BLaER1 (cell line): ENCODE data around the gene TCP11L2.

Source experiments
- H3K27ac ChIP-seq: shearing (Covaris generic); formaldehyde crosslinking; 2 replicates; pipeline ENCODE4 v1.8.1; 2022
- H3K27me3 ChIP-seq: shearing (Covaris generic); formaldehyde crosslinking; 2 replicates; pipeline ENCODE4 v1.8.1; 2022
- H3K36me3 ChIP-seq: shearing (Covaris generic); formaldehyde crosslinking; 2 replicates; pipeline ENCODE4 v1.8.1; 2022
- H3K4me1 ChIP-seq: shearing (Covaris generic); formaldehyde crosslinking; 2 replicates; pipeline ENCODE4 v1.8.1; 2022
- H3K4me2 ChIP-seq: shearing (Covaris generic); formaldehyde crosslinking; 2 replicates; pipeline ENCODE4 v1.8.1; 2022
- H3K4me3 ChIP-seq: shearing (Covaris generic); formaldehyde crosslinking; 2 replicates; pipeline ENCODE4 v1.8.1; 2022
- H3K9ac ChIP-seq: shearing (Covaris generic); formaldehyde crosslinking; 2 replicates; pipeline ENCODE4 v1.8.1; 2022
- H3K9me3 ChIP-seq: shearing (Covaris generic); formaldehyde crosslinking; 2 replicates; pipeline ENCODE4 v1.8.1; 2022
- H4K20me1 ChIP-seq: shearing (Covaris generic); formaldehyde crosslinking; 2 replicates; pipeline ENCODE4 v1.8.1; 2022
- Cebpa-rat ChIP-seq: shearing (Covaris generic); IDR thresholded peaks from 2 replicates; pipeline ENCODE4 v1.8.1; 2022

Gene TCP11L2

DNA sequence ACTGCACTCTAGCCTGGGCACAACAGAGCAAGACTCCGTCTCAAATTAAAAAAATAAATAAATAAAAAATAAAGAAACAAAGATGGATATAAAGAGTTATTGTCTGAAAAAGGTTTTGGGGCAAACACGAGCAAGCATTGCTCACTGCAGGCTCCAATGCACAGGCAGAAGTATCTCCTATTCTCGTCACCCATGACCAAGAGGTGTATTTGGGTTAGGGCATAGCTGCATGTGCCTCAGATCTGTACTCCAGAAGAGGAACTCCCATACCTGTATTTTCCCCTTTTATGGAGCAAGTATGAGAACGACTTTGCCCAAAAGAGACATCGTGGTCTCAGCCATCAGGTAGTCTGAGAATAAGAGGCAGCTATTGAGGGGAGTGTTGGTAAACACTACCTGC is 10.2 kb upstream of the TCP11L2 start:
- Histone ChIP-seq H3K4me3 (no peak overlapping the region), H4K20me1 (no peaks in the 10 kb centered on the region), H3K9me3 (no peaks in the 10 kb centered on the region), H3K27me3 (no peaks in the 10 kb centered on the region), H3K4me2 (no peak overlapping the region), H3K36me3 (no peaks in the 10 kb centered on the region), H3K27ac (no peak overlapping the region), H3K4me1 (peaks cover 8% of the 10 kb centered on the region; the same call in 1 of the 2 replicates), H3K9ac (no peak overlapping the region)
- no peak for TF ChIP-seq Cebpa-rat

DNA sequence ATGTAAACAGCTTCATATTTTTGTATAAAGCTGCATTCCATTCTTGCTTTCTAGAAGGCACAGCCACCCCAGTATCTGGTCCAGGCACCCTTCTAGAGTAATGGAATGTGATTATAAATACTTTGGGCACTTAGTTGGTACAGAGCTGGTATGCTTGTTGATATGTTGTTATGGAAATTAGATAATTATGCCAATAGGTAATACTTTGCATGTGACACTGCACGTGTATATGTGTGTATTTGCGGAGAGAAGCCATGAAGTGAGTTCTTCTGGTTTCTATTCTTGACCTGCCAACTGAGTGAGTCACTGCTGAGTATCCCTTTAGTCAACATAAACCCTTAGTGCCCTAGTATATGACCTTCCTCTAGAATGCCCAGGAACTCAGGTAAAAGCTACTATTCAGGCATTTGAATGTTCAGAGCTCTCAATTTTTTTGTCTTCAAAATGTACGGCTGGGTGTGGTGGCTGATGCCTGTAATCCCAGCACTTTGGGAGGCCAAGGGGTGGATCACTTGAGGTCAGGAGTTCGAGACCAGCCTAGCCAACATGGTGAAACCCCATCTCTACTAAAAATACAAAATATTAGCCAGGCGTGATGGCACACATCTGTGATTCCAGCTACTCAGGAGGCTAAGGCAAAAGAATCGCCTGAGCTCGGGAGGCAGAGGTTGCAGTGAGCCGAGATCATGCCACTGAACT is 6.2 kb upstream of the TCP11L2 start:
- no peaks in the 10 kb centered on the region for H3K9me3 ChIP-seq
- H4K20me1 ChIP-seq, result no peaks in the 10 kb centered on the region
- H3K4me2 ChIP-seq, result no peak overlapping the region
- TF ChIP-seq Cebpa-rat, result no peak
- H3K4me3 ChIP-seq, result no peak overlapping the region
- no peaks in the 10 kb centered on the region for H3K27me3 ChIP-seq
- H3K27ac ChIP-seq, result no peak overlapping the region
- no peak overlapping the region for H3K9ac ChIP-seq
- H3K36me3 ChIP-seq, result no peaks in the 10 kb centered on the region
- H3K4me1 ChIP-seq, result peaks cover 8% of the 10 kb centered on the region

DNA sequence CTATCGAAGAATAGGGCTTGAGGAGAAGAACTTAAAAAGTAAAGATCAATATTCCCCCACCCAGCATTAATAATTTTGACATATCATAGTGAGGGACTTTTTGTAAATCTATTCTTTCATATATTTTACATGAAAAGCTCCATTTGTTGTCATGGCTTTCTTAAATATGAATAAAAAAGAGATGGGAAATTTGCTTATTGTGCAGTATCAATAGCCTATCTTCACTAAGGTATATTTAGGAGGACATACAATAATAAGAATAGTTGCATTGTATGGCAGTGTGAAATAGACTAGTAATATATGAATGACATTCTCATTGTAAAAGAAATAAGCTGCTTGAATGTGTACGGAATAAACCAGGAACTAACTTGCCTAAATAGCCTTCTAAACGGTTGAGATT is 5.5 kb upstream of the TCP11L2 start:
- no peaks in the 10 kb centered on the region for H3K36me3 ChIP-seq
- no peak overlapping the region for H3K27ac ChIP-seq
- no peaks in the 10 kb centered on the region for H4K20me1 ChIP-seq
- no peak overlapping the region for H3K4me2 ChIP-seq
- no peak overlapping the region for H3K4me3 ChIP-seq
- no peak for TF ChIP-seq Cebpa-rat
- H3K4me1 ChIP-seq, result peaks cover 15% of the 10 kb centered on the region
- no peaks in the 10 kb centered on the region for H3K9me3 ChIP-seq
- no peak overlapping the region for H3K9ac ChIP-seq
- no peaks in the 10 kb centered on the region for H3K27me3 ChIP-seq

DNA sequence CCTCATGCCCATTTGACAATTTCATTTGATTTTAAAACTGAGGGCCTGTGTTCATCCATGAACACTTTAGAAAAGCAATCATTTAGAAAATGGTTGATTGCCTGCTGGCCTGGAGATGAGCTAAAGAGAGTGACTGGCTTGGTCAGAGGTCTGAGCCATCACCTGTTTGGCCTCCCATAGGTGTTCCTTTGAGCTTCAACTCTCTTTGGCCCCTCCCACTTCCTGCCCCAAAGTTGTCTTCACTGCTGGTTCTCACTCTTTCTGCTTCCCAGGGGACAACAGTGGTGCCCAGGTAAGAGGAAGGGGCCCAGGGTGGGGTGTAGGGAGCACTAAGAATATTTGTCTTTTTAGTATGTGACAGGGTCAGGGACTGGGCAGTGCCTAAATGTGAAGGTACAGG is 4.9 kb upstream of the TCP11L2 start:
- no peaks in the 10 kb centered on the region for H3K9me3 ChIP-seq
- H3K4me3 ChIP-seq, result no peak overlapping the region
- H4K20me1 ChIP-seq, result no peaks in the 10 kb centered on the region
- no peaks in the 10 kb centered on the region for H3K36me3 ChIP-seq
- no peaks in the 10 kb centered on the region for H3K27me3 ChIP-seq
- TF ChIP-seq Cebpa-rat, result no peak
- H3K4me1 ChIP-seq, result peaks cover 15% of the 10 kb centered on the region
- no peak overlapping the region for H3K27ac ChIP-seq
- H3K4me2 ChIP-seq, result no peak overlapping the region
- no peak overlapping the region for H3K9ac ChIP-seq

DNA sequence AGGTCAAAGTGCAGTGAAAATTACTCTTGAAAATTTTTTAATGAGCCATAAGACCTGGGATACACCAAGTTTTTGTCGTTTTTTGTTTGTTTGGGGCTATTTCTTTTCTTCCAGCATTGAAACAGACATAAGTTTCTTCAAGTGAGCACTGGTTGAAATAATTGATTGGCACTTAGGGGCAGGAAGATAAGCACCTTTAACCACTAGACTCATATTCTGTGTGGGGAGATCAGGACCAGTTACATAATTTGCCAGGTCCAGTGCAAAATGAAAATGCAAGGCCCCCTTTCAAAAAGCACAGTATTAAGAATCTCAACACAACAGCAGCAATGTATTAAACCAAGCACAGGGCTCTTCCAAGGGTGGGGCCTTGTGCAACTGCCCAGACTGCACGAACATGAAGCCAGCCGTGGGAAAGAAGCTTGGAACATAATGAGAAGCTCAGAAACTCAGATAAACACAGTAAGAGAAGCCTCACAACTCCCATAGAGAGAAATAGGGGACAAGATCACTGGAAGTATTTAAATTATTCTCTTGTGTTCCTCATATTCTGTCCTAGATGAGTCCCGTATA is 3.2 kb upstream of the TCP11L2 start:
- H3K4me1 ChIP-seq, result peaks cover 26% of the 10 kb centered on the region
- no peak overlapping the region for H3K9ac ChIP-seq
- H3K4me3 ChIP-seq, result no peak overlapping the region
- H3K9me3 ChIP-seq, result no peaks in the 10 kb centered on the region
- no peak overlapping the region for H3K27ac ChIP-seq
- H3K4me2 ChIP-seq, result no peak overlapping the region
- TF ChIP-seq Cebpa-rat, result no peak
- H4K20me1 ChIP-seq, result no peaks in the 10 kb centered on the region
- H3K27me3 ChIP-seq, result no peaks in the 10 kb centered on the region
- H3K36me3 ChIP-seq, result no peaks in the 10 kb centered on the region

DNA sequence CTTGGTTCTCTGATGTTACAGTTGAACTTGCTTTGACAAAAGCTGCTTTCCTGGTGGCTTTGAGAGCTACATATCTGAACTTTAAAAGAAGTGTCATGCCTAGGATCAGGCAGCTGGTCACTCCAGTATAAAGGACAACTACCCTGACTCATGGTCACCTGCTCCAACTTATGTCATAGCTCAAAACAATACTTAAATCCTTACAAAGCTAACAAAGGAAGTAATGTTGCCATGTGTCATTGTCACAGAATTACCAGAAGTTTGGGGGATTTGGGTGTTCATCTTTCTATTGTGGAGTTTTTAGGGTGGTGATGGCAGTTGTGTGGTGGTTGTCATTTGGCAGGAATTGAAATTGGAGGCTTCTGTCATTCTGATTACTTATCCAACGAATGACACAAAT is 1.8 kb upstream of the TCP11L2 start:
- no peaks in the 10 kb centered on the region for H3K9me3 ChIP-seq
- H3K4me3 ChIP-seq, result no peak overlapping the region
- H3K36me3 ChIP-seq, result no peaks in the 10 kb centered on the region
- H3K9ac ChIP-seq, result no peak overlapping the region
- TF ChIP-seq Cebpa-rat, result no peak
- H3K4me1 ChIP-seq, result peaks cover 41% of the 10 kb centered on the region
- H4K20me1 ChIP-seq, result no peaks in the 10 kb centered on the region
- H3K27me3 ChIP-seq, result no peaks in the 10 kb centered on the region
- H3K27ac ChIP-seq, result no peak overlapping the region
- peak overlapping the region; percentile 83; the same call in 1 of the 2 replicates for H3K4me2 ChIP-seq

DNA sequence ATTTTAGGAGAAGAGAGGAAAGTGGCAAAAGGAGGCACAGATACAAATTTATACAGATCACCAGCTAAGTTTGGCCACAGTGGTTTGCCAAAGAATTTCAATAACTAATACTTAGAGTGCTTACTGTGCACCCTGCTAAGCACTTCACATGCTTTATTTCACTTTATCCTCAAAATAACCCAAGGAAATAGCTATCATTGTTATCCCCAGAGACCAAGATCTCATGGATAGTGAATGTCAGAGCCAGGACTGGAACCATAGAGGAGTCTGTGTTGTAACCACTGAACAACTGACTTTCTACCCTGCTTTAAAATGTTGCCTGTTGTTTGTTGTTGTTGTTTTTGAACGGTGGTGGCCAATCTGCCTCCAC is 1.3 kb upstream of the TCP11L2 start:
- no peaks in the 10 kb centered on the region for H3K9me3 ChIP-seq
- no peak overlapping the region for H3K27ac ChIP-seq
- no peaks in the 10 kb centered on the region for H3K36me3 ChIP-seq
- no peaks in the 10 kb centered on the region for H4K20me1 ChIP-seq
- peak overlapping the region; percentile 83 for H3K4me2 ChIP-seq
- no peak for TF ChIP-seq Cebpa-rat
- peaks cover 44% of the 10 kb centered on the region for H3K4me1 ChIP-seq
- H3K9ac ChIP-seq, result no peak overlapping the region
- H3K4me3 ChIP-seq, result 0 out of 2 replicates have a peak overlapping the region, but pooled peaks have one; percentile 94
- no peaks in the 10 kb centered on the region for H3K27me3 ChIP-seq

DNA sequence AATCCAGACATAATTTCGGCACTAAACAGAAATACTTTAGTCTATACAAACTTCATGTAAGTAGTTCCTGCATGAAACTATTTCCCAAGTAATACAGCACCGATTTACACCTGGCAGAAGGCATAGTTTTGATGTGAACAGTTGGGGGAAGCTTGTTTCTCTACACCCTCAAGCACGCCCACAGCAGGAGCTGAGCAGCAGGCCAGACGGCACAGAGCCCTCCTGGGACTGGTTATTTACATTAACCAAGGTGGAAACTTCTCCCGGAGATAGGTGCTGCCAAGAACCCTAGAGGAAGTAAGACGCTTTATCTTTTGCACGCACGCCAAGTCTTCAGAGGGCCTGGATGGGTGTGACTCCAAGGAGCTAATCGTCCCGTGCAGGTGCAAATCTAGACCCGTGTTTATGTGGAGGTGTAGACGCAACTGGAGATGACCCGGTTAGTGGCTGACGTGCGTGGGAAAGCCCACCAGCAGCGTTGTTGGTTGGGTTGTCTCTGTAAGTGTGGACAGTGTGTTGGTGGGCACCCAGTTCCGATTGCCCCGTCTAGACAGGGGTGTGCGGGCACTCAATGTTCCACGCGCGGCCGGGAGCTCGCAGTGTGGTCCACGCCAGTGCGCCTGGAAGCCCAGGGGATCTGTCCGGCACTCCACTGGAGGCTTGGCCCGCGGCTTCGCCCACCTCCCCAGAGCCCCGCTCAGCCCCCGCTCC is 767 bp upstream of the TCP11L2 start:
- peak overlapping the region; percentile 94 for H3K4me3 ChIP-seq

DNA sequence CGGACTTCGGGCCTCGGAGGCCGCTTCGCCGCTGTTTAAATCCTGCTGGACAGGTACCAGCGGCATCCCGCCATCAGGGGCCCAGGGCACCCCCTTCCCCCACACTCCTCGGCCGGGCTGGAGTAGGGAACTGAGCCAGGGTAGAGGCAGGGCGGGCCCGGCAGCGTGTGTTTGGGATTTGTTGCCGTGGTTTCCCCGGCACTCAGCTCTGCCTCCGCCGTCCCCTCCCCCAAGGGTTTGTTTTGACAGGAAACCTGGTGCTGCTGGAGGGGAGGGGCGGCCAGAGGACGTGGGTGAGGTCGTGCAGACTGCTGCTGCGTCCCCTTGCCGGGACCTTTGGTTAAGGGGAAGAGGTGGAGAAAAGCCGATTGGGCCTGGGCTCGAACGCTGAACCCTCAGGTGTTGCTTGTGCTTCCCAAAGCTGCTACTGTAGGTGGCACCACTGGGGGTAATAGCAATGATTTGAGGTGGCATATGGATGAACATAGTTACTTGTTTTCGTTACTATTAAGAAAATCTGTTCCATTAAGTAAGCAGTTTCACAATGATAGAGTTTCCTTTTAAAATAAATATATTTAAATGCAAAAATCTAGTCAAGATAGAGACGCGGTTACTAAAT is 778 bp downstream of the TCP11L2 start:
- H3K4me1 ChIP-seq, result peaks cover 64% of the 10 kb centered on the region
- H3K4me2 ChIP-seq, result peak overlapping the region; percentile 94
- H3K9ac ChIP-seq, result peak overlapping the region; percentile 96
- no peaks in the 10 kb centered on the region for H3K36me3 ChIP-seq
- no peak for TF ChIP-seq Cebpa-rat
- no peaks in the 10 kb centered on the region for H4K20me1 ChIP-seq
- peak overlapping the region; percentile 99 for H3K27ac ChIP-seq
- H3K4me3 ChIP-seq, result peak overlapping the region; percentile 94
- no peaks in the 10 kb centered on the region for H3K9me3 ChIP-seq
- no peaks in the 10 kb centered on the region for H3K27me3 ChIP-seq

More for the DNA sequence above, 767 bp upstream of the TCP11L2 start:
- no peak for TF ChIP-seq Cebpa-rat
- Histone ChIP-seq H3K4me2 (peak overlapping the region; percentile 83), H4K20me1 (no peaks in the 10 kb centered on the region), H3K27me3 (no peaks in the 10 kb centered on the region), H3K9ac (peak overlapping the region; percentile 55; the same call in 1 of the 2 replicates), H3K36me3 (no peaks in the 10 kb centered on the region), H3K9me3 (no peaks in the 10 kb centered on the region), H3K27ac (0 out of 2 replicates have a peak overlapping the region, but pooled peaks have one; percentile 3), H3K4me1 (peaks cover 48% of the 10 kb centered on the region)
